Measurements from ENCODE around the gene IGDCC3.

Gene IGDCC3

GRCh38 chr15:65377976-65378366, at the start of gene IGDCC3:
IGDCC3 (minus strand) TSS chr15:65378002; CDS start chr15:65377788, 214 bp downstream.
- DNase-seq: peak in 2 of 3 experiments; percentile 39 to 41

- no peak for DNase-seq
Observed at GRCh38 chr15:65426216-65426853, 48.5 kb upstream of the IGDCC3 start.

GRCh38 chr15:65424683-65425082, 46.9 kb upstream of the IGDCC3 start:
- DNase-seq: no peak

- DNase-seq: no peak
Observed at GRCh38 chr15:65423976-65424679, 46.3 kb upstream of the IGDCC3 start.

GRCh38 chr15:65423150-65423975, 45.6 kb upstream of the IGDCC3 start:
- no peak for DNase-seq

GRCh38 chr15:65421360-65422215, 43.8 kb upstream of the IGDCC3 start:
- peak in 2 of 3 experiments; percentile 66 to 68 for DNase-seq

GRCh38 chr15:65420975-65421359, 43.2 kb upstream of the IGDCC3 start:
- peak in 2 of 3 experiments; percentile 63 to 66 for DNase-seq

GRCh38 chr15:65418596-65418995, 40.8 kb upstream of the IGDCC3 start:
- no peak for DNase-seq

GRCh38 chr15:65416845-65417416, 39.1 kb upstream of the IGDCC3 start:
- no peak for DNase-seq

- peak; percentile 69 to 94 (median 88) for DNase-seq
Observed at GRCh38 chr15:65414841-65415621, 37.2 kb upstream of the IGDCC3 start.

- DNase-seq: no peak
Observed at GRCh38 chr15:65413760-65414144, 36.0 kb upstream of the IGDCC3 start.

GRCh38 chr15:65413051-65413759, 35.4 kb upstream of the IGDCC3 start:
- DNase-seq: no peak

GRCh38 chr15:65412556-65412955, 34.8 kb upstream of the IGDCC3 start:
- no peak for DNase-seq

- no peak for DNase-seq
Observed at GRCh38 chr15:65411465-65412071, 33.8 kb upstream of the IGDCC3 start.

GRCh38 chr15:65410972-65411371, 33.2 kb upstream of the IGDCC3 start:
- no peak for DNase-seq

- no peak for DNase-seq
Observed at GRCh38 chr15:65410036-65410435, 32.2 kb upstream of the IGDCC3 start.

GRCh38 chr15:65409036-65409631, 31.3 kb upstream of the IGDCC3 start:
- DNase-seq: no peak

GRCh38 chr15:65408324-65409035, 30.7 kb upstream of the IGDCC3 start:
- no peak for DNase-seq

- DNase-seq: no peak
Observed at GRCh38 chr15:65406424-65407000, 28.7 kb upstream of the IGDCC3 start.
